RWPE1 (cell line): ENCODE results near the gene FBXO10.

Source experiments
- CTCF ChIA-PET: fragments of 350-600 bp; sonication (Branson Sonifier 250); formaldehyde crosslinking; extraction: SDS; loops from one replicate; lab custom pipeline; 2021; lab: Yijun Ruan, JAX
- POLR2A ChIA-PET: fragments of 400-600 bp; formaldehyde crosslinking; extraction: SDS; loops from one replicate; lab custom pipeline; 2020; ENCODE audit warnings: antibody characterized with exemption; ENCODE audit not compliant: low non-redundant PET; lab: Yijun Ruan, JAX
- DNase-seq: peaks from one replicate; pipeline ENCODE4 v3.0.0; 2012; ENCODE audit warnings: low spot score
- H3K27ac ChIP-seq: fragments of 450-650 bp; 2 replicates; pipeline ENCODE4 v1.5.1; 2017
- TF ChIP-seq, protein P1 (sequence below): fragments of 450-650 bp; conservative IDR thresholded peaks from 2 replicates; pipeline ENCODE4 v1.5.1; 2017; ENCODE audit warnings: low read depth, mild to moderate bottlenecking

The FBXO10 gene

DNA sequence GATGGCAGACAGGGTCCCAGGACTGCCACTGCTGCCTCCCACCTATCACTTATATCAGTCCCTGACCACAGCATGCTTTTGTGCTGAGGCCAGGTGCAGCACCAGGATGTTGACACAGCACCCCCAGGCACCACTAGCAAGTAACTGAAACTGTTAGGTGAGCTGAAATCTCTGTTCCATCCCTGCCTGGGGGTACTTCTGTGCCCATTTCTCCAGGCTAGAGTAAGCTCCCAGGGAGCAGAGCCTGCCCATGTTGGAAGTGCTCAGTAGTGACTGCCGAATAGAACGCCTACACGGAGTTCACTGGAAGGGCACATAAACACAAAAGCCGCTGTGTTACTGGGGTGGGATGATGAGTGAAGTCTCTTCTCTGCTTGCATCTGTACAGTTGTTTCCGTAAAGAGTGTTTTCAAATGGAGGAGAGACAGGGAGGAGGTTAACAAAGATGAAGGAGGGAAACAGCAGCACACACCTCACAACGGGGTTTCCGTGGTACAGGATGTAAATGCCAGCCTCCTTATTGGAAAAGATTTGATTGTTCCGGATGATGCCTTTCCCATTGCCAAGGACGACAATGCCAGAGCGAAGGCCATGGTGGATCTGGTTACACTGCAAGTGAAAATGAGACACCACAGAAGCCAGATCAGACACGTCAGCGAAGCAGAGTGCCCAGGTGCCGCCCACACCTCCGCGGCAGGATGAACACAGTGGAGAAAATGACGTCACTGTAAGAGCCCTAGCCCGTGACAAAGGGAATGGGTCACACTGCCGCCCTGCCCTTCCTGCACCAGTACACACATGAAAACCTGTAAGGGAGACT lies 47.3 kb downstream of the FBXO10 start:
- POLR2A ChIA-PET: no interaction called here

GRCh38 chr9:37523916-37524315 lies 52.3 kb downstream of the FBXO10 start:
- TF ChIP-seq, protein P1, sequence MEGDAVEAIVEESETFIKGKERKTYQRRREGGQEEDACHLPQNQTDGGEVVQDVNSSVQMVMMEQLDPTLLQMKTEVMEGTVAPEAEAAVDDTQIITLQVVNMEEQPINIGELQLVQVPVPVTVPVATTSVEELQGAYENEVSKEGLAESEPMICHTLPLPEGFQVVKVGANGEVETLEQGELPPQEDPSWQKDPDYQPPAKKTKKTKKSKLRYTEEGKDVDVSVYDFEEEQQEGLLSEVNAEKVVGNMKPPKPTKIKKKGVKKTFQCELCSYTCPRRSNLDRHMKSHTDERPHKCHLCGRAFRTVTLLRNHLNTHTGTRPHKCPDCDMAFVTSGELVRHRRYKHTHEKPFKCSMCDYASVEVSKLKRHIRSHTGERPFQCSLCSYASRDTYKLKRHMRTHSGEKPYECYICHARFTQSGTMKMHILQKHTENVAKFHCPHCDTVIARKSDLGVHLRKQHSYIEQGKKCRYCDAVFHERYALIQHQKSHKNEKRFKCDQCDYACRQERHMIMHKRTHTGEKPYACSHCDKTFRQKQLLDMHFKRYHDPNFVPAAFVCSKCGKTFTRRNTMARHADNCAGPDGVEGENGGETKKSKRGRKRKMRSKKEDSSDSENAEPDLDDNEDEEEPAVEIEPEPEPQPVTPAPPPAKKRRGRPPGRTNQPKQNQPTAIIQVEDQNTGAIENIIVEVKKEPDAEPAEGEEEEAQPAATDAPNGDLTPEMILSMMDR: no peak
- CTCF ChIA-PET: no interaction called here
- POLR2A ChIA-PET: no interaction called here
- no peak for DNase-seq
- H3K27ac ChIP-seq: no peak overlapping the region

More for the DNA sequence above, 47.3 kb downstream of the FBXO10 start:
- TF ChIP-seq, protein P1: no peak
- CTCF ChIA-PET: no interaction called here
- peak; percentile 42 for DNase-seq
- no peak overlapping the region for H3K27ac ChIP-seq

- ChIA-PET POLR2A (no interaction called here), CTCF (no interaction called here)
- no peak for DNase-seq
- no peak overlapping the region for H3K27ac ChIP-seq
- TF ChIP-seq, protein P1: no peak
Measured at GRCh38 chr9:37522971-37523370, 53.2 kb downstream of the FBXO10 start.

- ChIA-PET POLR2A (no interaction called here), CTCF (no interaction called here)
- no peak for DNase-seq
- no peak overlapping the region for H3K27ac ChIP-seq
- TF ChIP-seq, protein P1: no peak
Measured at GRCh38 chr9:37521111-37521510, 55.1 kb downstream of the FBXO10 start.

DNA sequence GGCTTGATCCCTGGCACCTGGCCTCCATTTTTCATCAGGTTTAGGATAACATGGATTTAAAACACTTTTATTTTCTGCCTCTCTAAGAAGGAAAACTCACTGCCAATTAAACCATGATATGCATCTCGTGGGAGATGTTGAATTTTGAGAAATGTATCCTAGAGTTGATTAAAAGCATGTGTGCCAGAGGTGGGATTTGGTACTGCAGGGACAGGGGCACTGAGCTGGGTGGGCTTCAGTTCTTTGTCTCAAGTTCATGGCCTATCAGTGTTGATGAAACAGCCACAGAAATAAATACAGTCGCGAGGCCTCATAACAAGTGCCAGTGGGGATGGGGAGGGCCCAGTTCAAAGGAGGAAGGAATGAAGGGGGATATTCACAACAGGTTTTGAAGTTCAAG lies 55.5 kb downstream of the FBXO10 start:
- TF ChIP-seq, protein P1: no peak
- ChIA-PET POLR2A (no interaction called here), CTCF (no interaction called here)
- no peak overlapping the region for H3K27ac ChIP-seq
- no peak for DNase-seq

DNA sequence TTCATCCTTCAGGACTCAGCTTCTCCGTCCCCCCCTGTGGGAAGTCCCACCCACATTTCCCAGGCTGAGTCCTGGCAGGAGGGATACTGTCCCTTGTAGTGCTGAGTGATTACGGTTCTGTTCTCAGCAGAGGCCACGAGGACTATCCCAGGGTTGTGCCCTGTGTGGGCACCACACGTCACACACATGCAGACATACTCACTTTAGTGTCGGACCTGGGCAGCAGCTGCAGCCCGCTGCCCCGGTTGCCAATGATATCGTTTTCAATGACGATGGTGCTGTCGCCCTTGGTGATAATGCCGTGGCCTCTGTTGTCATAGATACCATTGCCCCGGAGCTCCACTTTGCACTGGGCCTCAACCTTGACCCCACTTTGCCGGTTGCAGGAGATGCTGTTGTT lies 58.3 kb downstream of the FBXO10 start:
- ChIA-PET POLR2A (no interaction called here), CTCF (no interaction called here)
- DNase-seq: no peak
- TF ChIP-seq, protein P1: no peak
- H3K27ac ChIP-seq: no peak overlapping the region
